Chondrocyte (in vitro differentiated cells): Measurements from ENCODE around the gene CLDN4. TPM values are rescaled to one million over a fixed set of nuclear protein-coding genes. Genes with fewer than 3 reads are reported as not detected.

Experiments used
- DNase-seq: peaks from one replicate; pipeline ENCODE4 v3.0.0; 2021; ENCODE audit warnings: mixed read lengths, low spot score
- H3K27ac Mint-ChIP-seq: one replicate; pipeline ENCODE4 v1.8.0; 2021; ENCODE audit warnings: mild to moderate bottlenecking, moderate library complexity, mixed read lengths; ENCODE audit not compliant: unreplicated experiment
- H3K27me3 Mint-ChIP-seq: 2 replicates; pipeline ENCODE4 v1.8.0; 2021; ENCODE audit warnings: low read depth, mixed read lengths
- H3K36me3 Mint-ChIP-seq: 2 replicates; pipeline ENCODE4 v1.8.0; 2021; ENCODE audit warnings: low read depth, mixed read lengths
- H3K4me1 Mint-ChIP-seq: 2 replicates; pipeline ENCODE4 v1.8.0; 2021; ENCODE audit warnings: low read depth, mild to moderate bottlenecking, mixed read lengths
- H3K4me3 Mint-ChIP-seq: one replicate; pipeline ENCODE4 v1.8.0; 2021; ENCODE audit warnings: mild to moderate bottlenecking, moderate library complexity, mixed read lengths; ENCODE audit not compliant: unreplicated experiment
- H3K9me3 Mint-ChIP-seq: 2 replicates; pipeline ENCODE4 v1.8.0; 2021; ENCODE audit warnings: low read depth, mixed read lengths
- CTCF ChIP-seq: fragments of 200-600 bp; sonication (generic); IDR thresholded peaks from 2 replicates; pipeline ENCODE4 v1.5.0; 2021; ENCODE audit warnings: antibody characterized with exemption, mild to moderate bottlenecking, moderate library complexity
- total RNA-seq: library from RNA; stranded (reverse); gene quantifications from 3 replicates; pipeline ENCODE4 v1.2.1, GENCODE V29; 2021

Gene CLDN4
- total RNA-seq, 1 donor from 2014 or later, result 0.35 TPM

DNA sequence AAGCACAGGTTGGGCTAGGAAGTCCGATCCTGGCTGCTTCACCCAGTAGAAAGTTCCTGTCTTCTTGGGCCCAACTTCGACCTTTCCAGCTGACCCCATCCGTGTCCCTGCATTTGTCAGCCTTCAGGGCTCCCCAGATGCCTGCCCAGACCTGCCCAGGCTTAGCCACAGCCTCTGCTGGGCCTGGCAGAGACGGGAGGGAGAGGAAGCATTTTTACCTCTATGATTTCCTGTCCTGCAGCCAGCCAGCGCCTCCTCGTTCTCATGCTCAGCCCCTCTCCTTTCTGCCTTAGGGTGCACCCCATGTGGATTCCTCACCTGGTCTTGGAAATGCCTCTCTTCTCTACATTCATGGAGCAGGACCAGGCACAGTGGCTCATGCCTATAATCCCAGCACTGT lies 7.8 kb downstream of the CLDN4 start:
- H3K36me3 Mint-ChIP-seq, result no peaks in the 10 kb centered on the region

GRCh38 chr7:73839290-73839689 lies 8.5 kb downstream of the CLDN4 start:
- no peak for TF ChIP-seq CTCF
- H3K4me1 Mint-ChIP-seq, result no peaks in the 10 kb centered on the region
- no peaks in the 10 kb centered on the region for H3K27me3 Mint-ChIP-seq
- DNase-seq, result no peak
- H3K9me3 Mint-ChIP-seq, result no peaks in the 10 kb centered on the region
- H3K36me3 Mint-ChIP-seq, result no peaks in the 10 kb centered on the region
- H3K27ac Mint-ChIP-seq, result no peak overlapping the region
- H3K4me3 Mint-ChIP-seq, result no peak overlapping the region

More for the DNA sequence above, 7.8 kb downstream of the CLDN4 start:
- H3K27ac Mint-ChIP-seq, result peak overlapping the region; percentile 20
- no peaks in the 10 kb centered on the region for H3K4me1 Mint-ChIP-seq
- H3K9me3 Mint-ChIP-seq, result no peaks in the 10 kb centered on the region
- no peak for DNase-seq
- no peaks in the 10 kb centered on the region for H3K27me3 Mint-ChIP-seq
- no peak overlapping the region for H3K4me3 Mint-ChIP-seq
- TF ChIP-seq CTCF, result no peak

DNA sequence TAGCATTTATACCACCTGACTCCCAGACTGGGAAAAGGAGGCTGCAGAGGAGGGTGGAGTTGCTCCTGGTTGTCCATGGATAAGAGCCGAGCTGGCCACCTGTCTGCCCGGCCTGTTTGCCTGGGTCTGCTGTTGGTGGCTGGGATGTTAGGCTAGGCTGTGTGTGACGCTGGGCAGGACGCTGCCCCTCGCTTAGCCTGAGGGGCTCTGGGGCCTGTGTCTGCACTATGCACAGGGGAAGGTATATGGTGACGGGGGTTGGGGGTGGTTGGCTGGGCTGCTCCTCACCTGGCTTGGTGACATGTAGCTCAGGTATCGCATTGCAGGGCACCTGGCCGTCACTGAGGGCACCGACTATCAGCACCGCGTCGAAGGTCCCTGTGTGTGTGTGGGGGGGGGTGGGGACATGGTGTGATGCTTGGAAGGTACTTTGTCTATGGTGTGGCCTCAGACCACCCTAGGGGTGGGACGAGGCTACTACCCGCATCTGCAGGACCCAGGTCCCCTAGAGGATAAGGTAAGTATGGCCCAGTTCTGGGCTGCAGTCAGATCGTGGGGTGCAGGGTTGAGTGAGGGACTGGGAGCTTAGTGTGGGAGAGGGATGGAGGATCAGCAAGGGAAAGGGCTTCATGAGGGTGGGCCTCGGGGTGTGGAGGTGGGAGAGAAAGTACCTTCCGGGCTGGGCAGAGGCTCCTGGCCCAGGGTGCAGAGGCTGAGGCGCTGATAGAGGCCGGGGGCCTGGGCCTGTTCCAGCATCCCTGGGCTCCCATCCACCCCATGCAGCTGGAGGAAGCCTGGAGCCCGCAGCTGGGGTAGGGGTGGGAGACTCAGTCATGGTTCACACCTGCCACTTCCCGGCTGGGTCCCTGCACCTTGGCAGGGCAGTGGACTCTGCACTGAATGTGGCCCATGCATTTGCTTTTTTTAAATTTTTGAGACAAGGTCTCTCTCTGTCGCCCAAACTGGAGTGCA lies 9.2 kb downstream of the CLDN4 start:
- H3K27ac Mint-ChIP-seq, result no peak overlapping the region
- no peaks in the 10 kb centered on the region for H3K36me3 Mint-ChIP-seq
- no peaks in the 10 kb centered on the region for H3K27me3 Mint-ChIP-seq
- no peak for DNase-seq
- H3K9me3 Mint-ChIP-seq, result no peaks in the 10 kb centered on the region
- TF ChIP-seq CTCF, result no peak
- no peak overlapping the region for H3K4me3 Mint-ChIP-seq
- H3K4me1 Mint-ChIP-seq, result peaks cover 3% of the 10 kb centered on the region

- Mint-ChIP-seq H3K9me3 (no peaks in the 10 kb centered on the region), H3K4me1 (peaks cover 6% of the 10 kb centered on the region), H3K27ac (no peak overlapping the region), H3K27me3 (no peaks in the 10 kb centered on the region), H3K4me3 (peak overlapping the region; percentile 12), H3K36me3 (no peaks in the 10 kb centered on the region)
- TF ChIP-seq CTCF, result no peak
- no peak for DNase-seq
Observed at GRCh38 chr7:73840715-73841379, 10.1 kb downstream of the CLDN4 start.

GRCh38 chr7:73841689-73842066 lies 10.9 kb downstream of the CLDN4 start:
- DNase-seq, result no peak
- Mint-ChIP-seq H3K4me3 (peak overlapping the region; percentile 86), H3K9me3 (no peaks in the 10 kb centered on the region), H3K27ac (no peak overlapping the region), H3K36me3 (no peaks in the 10 kb centered on the region), H3K27me3 (no peaks in the 10 kb centered on the region), H3K4me1 (peaks cover 6% of the 10 kb centered on the region)
- no peak for TF ChIP-seq CTCF
